HG03432 (cell line): ENCODE measurements around the gene PSMD3.

Source experiments
- ATAC-seq: cut with Tn5 transposase; IDR thresholded peaks from one replicate; pipeline ENCODE4 v1.9.1; 2021; ENCODE audit warnings: mild to moderate bottlenecking, moderate library complexity; ENCODE audit not compliant: unreplicated experiment

The PSMD3 gene

DNA sequence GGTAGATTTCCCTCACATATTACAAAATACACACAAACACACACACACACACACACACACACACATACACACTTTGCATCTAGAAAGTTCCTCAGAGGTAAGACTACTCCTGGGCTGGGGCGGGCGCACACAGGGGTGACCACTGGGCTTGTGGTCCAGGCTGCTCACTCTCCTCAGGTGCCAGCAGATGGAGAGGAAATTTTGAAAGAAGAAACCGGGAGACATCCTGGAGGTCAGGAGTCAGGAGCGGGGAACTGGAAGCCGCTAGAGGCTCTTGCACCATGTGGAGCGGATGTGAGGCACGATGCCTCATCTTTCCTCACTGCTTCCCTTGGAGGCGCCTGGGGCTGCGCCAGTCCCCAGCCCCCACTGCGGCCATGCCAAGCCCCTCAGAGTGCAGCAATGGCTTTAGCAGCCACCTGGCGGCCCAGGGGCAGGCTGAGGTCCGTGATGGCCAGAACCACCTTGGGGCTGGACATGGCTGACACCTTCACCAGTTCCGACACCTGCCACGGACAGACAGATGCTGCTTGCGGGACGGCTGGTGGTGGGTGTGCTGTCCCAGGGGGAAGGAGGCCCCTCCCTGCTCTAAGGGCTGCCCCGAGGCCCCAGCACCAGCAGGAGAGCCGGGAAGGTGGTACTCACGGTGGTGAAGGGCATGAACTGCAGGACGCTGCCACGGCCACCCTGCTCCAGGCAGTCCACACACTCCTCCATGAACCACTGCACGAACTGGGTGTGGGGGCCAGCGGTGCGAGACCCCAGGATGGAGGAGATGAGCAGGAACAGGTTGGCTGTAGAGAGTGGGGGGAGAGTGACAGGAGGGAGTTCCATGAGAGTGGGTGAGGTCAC is 38.8 kb downstream of the PSMD3 start:
- no peak for ATAC-seq

DNA sequence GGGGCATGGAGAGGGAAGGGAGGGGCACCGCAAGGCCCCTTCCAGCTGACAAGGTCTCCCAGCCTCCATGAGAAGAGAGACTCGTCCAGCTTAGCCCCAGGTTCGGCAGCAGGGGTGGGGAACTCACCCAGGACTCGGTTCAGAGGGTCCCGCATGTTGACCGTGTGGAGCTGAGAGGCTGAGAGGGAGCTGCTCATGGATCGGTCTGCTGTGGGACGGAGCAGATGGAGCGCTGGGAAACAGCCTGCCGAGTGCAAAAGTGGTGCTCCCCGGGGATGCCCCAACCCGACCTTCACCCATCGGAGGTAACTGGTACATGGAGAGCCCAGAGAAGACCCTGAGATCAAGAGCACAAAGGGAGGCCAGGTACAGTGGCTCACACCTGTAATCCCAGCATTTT is 39.5 kb downstream of the PSMD3 start:
- no peak for ATAC-seq

DNA sequence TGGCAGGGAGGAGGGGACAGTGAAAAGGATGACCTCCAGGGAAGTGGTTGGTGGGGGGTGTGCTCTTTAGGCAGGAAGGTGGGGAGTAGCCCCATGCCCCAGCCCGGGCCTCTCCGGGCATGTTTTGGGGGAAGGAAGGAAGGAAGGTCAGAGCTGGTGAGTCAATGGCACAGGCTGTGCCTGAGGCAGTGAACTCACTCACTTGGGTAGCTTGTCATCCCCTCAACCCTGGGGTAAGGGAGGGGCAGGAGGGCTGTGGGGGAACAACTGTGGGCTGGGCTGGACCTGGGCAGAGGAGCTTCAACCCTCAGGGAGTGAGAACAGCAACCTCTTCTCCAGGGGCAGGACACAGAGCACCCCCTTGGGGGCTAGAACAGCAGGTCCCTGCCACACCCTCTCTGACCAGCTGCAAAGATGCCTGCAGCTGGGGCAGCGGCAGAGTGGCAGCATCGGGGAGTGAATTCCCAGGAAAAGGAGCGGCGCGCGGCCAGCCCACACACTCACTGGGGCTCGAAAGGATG is 40.9 kb downstream of the PSMD3 start:
- no peak for ATAC-seq

DNA sequence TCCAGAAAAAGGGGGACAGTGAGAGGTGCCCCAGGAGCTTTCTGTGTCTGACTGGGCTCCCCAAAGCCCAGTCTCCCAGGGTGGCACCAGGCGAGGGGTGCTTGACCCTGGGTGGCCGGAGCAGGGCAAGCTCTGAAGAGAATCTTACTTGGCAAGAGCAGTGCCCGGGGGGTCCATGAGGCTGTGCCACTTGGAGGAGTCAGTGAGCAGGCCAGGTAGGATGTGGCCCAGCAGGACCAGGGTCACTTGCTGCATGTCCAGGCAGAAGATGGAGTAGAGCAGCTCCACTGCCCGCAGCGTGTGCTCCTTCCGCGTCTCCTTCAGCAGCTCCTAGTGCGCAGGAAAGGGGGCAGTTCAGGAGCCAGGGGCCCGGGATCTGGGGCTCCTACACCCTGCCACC is 41.9 kb downstream of the PSMD3 start:
- no peak for ATAC-seq

DNA sequence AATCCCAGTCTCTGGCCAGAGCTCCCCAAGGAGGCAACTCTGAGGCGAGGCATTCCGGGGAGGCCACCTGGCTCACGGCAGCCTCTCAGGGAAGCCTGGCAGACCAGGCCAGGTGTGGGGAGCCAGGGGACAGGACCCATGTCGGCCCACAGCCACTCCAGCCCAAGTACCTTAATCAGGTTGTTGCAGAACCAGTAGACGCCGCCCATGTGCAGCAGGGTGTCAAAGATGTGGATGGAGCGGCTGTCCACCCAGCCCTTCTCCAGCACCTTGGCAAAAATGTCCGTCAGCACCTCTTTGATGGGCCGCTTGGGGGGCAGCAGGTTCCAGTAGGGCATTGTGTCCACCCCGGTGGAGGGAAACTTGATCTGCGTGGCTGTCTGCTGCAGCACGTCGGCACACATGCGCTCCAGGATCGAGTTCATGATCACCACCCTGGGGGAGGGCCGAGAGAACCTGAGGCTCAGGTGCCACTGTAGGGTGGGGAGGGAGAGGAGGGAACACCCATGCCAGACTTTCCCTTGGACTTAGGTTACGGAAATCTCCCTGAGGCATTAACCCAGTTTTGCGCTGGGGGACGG is 42.4 kb downstream of the PSMD3 start:
- ATAC-seq, result no peak

DNA sequence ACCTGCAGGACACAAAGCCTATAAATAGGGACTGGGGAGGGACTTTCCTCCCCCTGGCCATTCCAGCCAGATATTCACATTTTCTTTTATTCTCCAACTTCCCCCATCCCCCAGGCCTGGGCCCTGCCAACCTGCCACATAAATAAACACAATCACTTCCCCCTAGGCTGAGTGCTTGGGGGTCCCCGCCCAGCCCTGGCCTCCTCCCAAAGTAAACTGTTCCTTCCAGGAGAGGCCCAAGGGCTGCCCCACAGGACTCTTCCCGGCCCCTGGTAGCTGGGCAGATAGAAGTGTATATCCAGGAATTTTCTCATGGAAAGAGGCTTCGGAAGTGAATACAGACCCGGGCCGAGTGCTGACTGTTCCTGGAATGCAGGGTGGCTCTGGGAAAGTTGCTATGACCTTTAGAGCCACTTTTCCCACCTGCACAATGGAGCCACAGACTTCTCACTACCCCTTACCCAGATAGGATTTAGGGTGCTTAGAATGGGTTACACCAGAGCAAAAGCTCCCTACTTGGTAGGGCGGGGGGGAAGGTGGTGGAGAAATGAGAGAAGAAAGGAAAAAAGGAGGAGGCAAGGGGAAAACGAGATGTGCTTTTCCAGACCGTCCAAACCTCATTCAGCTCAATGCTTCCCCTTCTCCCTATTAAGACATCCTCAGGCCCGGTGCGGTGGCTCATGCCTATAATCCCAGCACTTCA is 43.1 kb downstream of the PSMD3 start:
- ATAC-seq, result no peak

DNA sequence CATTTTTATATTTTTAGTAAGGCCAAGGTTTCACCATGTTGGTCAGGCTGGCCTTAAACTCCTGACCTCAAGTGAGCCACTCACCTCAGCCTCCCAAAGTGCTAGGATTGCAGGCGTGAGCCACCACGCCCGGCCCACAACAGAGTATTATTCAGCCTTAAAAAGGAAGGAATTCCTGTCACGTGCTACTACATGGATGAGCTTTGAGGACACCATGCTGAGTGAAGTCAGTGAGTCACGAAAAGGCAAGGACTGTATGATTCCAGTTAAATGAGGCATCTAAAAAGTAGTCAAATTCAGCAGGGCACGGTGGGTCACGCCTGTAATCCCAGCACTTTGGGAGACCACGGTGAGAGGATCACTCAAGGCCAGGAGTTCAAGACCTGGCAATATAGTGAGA is 44.3 kb downstream of the PSMD3 start:
- ATAC-seq, result no peak

DNA sequence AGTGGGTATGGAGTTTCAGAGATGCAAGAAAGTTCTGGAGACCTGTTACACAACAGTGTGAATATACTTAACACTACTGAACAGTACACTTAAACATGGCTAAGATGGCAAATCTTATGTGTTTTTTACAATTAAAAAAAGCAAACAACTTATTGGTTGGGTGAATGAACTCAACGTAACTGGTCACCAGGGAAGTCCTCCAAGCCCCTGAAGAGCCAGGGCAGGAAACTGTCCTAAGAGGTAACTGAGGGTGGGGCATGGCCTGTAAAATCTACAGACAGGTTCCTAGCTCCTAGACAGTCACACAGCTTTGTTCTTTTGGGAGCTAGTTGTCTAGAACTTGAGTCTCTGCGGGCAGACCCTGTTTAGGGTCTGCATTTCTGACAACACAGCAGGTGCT is 45.0 kb downstream of the PSMD3 start:
- no peak for ATAC-seq

DNA sequence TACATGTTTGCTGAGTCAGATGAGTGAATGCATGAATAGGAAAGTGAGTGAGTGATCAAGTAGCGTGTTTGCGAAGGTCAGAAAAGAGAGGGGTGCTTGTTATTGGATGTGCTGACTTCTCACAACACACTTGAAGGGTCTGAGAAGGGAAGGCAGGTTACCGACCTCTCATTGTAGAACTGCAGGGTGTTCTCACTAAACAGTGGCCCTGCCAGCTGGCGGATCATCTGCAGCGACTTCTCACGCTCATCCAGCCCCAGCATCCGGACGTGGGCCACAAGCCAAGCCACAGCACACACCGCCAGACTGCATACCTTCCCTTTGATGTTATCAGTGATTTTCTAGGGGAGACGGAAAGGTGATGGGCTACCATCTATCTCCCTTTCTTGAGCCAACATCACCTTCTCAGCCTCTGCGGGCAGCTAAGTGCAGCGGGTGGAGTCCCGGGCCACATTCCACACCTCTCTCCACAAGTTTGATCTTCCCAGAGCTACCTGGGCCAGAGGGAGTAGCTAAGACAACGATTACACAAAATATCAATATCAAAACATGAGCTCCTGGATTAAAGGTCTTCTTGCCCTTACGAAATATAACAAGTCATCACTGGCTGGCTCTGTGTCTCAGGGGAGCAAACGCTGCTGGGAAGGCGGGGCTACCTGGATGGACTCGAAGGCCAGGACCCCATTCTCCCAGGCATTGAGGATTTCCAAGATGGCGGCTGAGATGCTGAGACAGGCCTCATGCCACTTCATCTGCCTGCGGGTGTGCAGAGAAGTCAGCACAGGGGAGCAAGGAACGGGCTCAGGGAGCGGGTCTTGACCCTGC is 45.6 kb downstream of the PSMD3 start:
- no peak for ATAC-seq

DNA sequence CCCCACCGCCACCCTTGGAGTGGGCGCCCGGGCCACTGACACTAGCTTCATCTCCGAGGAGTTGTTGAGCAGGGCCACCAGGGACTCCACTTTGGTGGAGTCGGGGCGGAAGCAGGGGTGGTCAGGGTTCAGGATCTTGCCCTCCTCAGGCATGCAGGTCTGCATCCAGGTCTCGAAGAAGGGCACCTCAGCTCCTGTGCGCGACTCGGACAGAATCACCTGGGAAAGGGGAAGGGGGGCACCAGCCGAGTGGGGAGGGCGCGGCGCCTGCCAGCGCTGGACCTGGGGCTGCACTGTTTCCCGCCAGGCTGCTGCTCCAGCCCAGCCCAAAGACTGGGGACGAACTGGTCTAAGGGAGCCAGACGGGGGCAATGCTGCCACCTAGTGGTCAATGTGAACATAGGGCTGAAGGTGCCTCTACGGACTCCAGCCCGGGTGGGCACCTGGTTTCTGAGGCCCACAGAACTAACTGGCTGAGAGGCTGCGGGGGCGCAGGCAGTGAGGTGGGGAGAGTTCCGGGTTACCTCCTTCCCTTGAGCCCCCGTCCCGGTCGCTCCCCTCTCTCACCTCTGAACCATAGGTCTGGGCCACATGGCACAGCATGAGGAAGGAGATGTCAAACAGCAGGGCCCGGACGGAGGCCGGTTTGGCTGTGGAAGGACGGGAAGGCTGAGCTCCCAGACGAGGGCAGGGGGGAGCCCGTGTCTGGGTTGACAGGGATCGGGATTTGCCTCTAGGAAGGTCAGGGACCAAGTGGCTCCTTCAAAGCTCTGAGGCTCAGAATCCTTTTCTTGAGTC is 46.4 kb downstream of the PSMD3 start:
- ATAC-seq, result peak; percentile 56

DNA sequence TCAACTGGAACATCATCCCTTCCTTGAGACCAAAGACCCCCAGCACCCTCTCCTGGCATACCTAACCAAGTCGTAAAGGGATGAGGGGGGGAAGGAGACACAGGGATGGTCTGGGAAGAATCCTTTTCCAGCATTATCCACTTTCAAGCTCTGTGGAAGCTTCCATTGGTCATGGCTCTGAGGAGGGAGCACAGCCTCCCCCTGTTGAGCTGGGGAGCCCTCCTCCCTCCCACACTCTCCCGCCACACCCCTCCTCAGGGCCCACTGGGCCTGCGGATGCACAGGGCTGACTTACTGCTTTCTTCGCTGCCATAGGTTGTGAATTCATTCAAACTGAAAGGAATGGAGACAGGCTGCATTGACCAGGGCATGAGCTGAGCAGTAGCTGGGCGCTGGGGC is 47.0 kb downstream of the PSMD3 start:
- no peak for ATAC-seq

DNA sequence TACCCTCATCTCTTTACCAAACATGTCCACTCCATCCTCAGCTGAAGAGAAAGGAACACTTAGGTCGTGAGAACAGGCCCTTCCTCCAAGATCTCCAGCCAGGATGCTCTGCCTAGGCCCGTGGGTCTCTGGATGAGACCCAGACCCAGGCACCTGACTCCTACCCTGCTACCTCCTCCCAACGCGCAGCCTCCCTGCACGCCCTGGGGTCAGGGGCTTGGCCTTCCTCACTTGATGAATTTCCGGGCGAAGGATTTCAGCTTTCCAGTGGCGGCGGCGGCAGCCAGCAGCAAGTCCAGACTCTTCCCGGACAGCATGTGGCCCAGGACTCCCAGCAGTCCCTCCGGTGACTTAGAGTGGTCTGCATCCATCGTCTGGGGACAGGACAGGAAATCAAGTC is 48.0 kb downstream of the PSMD3 start:
- no peak for ATAC-seq

DNA sequence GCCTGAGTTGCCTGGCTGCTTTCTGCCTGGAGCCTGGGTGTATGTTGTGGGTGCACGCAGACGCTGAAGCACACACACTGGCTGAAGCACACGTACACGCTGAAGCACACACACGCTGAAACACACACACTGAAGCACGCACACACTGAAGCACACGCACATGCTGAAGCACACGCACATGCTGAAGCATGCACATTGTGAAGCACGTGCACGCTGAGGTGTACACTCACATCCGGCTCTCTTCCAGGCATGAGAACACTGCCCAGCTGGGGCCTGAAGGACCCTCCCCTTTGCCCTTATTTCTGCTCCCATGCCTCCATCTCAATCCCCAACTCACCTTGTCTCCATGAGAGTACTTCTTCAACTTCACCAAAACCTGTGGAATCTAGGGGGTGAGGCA is 51.1 kb downstream of the PSMD3 start:
- ATAC-seq, result no peak

DNA sequence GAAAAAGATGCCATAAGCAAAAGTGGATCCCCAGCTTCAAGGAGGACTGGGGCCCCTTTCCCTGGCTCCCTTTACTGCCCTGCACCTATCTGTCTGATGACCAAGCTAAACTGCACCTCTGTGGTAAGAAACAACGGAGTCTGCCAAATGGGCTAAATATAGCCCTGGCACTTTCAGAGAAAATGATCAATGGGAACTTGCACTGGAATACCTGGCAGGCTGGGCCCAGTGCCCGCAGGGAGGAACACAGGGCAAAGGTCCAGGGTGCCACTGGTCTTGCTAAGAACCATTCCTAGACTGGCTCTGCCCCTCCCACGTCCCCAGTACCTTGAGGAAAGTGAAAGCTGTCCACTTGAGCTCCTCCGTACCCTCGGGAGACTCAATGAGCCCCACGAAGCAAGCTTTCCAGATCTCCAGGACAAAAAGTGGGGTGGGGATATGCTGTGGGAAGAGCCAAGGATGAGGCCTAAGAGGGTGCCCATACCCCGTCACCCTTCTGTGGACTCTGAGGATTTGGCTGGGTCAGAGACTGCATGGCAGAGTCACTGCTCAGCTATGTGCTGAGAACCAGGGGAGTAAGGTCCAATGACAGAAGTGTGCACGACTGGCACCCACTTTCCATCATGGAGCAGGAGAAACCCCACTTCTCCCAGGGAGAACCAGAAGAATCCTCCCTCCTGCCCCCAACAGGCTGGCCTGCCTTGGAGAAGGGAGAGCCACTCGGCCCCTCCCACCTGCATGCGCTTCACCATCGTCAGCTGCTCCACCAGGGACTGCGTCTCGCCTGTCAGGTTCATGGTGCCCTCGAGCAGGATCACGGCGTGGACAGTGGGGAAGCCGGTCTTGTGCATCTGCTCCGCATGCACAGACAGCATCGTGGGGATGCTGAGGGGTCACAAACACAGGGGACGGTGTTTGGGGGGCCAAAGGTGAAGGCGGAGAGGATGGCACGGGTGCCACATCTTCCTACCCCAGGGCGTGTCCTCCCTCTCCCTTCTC is 52.0 kb downstream of the PSMD3 start:
- no peak for ATAC-seq

DNA sequence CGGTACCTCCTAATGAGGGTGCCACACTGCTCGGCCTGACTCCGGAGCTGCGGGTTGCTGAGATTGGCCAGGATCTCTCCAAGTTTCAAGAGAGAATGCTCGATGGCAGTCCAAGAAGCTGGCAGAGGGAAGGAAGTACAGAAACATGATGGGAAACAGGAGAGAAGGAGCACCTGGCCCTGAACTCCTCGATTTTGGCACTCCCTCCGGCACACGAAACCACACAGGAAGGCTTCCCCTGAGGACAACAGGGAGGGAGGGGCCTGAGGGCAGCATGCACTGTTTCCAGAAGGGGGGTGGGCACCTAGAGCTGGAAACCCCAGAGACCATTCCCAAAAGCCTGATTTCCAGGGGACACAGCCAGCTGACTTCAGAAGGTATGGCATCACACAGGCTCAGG is 52.7 kb downstream of the PSMD3 start:
- no peak for ATAC-seq

DNA sequence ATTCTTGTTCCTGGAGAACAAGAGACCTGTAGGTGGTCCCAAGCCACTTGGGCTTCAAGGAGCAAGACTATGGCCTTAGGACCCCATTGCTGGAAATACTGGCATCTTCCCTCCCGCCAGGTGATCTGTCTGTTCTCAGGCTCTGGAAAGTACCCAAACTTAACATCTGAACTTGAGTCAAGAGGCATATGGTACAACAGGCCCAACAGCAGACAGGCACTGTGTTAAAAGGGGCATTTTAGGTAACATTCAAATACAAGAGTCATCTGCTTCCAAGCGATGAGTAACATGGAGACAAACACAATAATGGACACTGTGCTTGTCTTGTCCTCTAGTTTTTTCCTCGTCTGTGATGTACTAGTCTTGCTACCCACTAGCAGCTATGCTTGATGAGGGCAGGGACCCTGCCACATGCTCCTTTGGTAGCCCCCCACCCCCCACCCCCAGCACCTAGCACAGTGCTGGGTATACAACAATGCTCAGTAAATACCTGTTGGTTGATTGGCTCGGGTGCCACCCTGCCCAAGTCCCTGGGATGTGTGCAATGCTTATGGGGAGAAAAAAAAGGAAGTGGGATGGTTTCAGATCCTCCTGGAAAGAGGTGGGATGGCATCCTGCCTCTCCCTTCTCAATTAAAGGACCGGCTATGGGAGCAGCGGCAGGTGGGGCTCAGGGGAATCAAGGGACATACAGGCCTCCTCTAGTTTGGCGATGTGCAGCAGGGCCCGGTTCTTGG is 54.0 kb downstream of the PSMD3 start:
- ATAC-seq, result no peak

DNA sequence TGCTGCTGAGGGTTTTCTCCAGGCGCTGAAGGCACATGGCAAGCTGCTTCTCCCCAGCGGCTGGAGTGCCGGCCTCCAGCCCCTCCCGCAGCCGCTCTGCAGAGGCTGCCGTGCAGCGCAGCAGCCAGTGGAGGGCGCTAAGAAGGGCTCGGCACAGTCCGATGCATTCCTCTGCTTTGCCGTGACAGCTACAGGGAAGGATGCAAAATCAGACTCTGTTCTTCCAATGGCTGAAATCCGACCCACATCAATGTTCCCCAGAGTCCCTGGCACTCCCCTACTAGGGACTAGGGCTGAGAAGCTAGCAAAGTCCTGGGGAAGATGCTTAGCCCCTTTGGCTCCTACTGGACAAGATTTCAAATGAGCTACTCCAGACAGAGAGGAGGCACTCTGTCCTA is 54.6 kb downstream of the PSMD3 start:
- no peak for ATAC-seq

DNA sequence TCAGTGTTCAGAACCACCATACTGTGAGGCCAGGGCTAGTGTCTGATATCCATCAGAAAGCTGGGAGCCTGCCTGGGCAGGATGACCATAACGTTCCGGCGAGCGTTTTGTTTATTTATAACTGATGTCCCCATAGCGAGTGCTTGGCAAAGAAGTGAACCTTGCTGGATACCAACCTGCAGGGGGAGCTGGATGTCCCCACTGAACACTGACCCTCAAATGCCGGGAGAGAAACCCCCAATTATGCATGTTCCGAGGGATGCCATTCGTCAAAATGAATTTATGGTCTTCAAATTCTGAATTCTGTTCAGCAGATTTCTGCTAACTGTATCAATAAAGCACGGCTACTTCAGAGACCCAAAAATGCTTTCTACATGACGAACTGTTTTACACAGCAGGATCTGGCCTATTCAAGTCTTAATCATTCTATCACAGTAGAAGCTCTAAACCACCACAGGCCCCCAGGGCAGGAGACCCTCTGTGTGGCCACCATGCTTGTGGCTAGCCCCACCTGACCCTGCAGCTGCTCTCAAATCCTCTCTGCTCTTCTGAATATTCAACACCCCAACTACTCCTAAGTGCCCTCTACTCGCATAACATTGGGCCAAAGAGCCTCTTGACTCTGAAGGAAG is 58.4 kb downstream of the PSMD3 start:
- no peak for ATAC-seq
